ENCODE results near the gene GNA12. TPM values are rescaled to one million over a fixed set of nuclear protein-coding genes. Genes with fewer than 3 reads are reported as not detected.
A peak's percentile ranks its signal among the peaks of the same experiment; 100 is the strongest.

Gene GNA12
- total RNA-seq, 5 donors from 2014 or later (not counting 1 experiment from before 2014, with no cell fraction given) = 17.9 to 22.5 (median 22.1) TPM

- ChIA-PET CTCF (interaction anchor here (0.5 to 3.0 kb wide), 22 partner anchors 9 to 1533 kb away, joined by 3 to 29 read pairs (median 5); no protein-coding TSS in a partner anchor), POLR2A (interaction anchor here in 1 of 2 donors (0.5 kb wide), 1 partner anchor 323 kb away, joined by 3 read pairs; no protein-coding TSS in a partner anchor)
- no peaks in the 10 kb centered on the region for H3K36me3 Mint-ChIP-seq
- WGBS (ENCODE audit: insufficient coverage) = 13% methylated on average over 25 of the region's 35 CpGs
- peak overlapping the region in 1 of 2 donors; percentile 28 for H3K4me3 ChIP-seq (ENCODE audit: control insufficient read depth in 1 of 2, extremely low read depth in 1 of 2, low read length in 1 of 2)
- DNase-seq = peak; percentile 41 to 87 (median 69)
- peak; percentile 79 to 88 (median 86) for ATAC-seq (replicated peaks in 1 of 4)
- peaks cover 0 to 56% of the 10 kb centered on the region in 2 experiments for H3K27me3 ChIP-seq (replicated peaks in 1 of 2; ENCODE audit: control insufficient read depth in 2 of 2, extremely low read depth in 1 of 2, insufficient read depth in 2 of 2, low read length in 1 of 2)
- peaks cover 5 to 48% of the 10 kb centered on the region in 2 experiments for H3K4me1 ChIP-seq (ENCODE audit: control insufficient read depth in 1 of 2, extremely low read depth in 1 of 2, insufficient read depth in 2 of 2, low read length in 2 of 2)
- peaks cover 26 to 37% (median 33%) of the 10 kb centered on the region in 3 donors for H3K4me1 Mint-ChIP-seq
- H3K27me3 Mint-ChIP-seq = peaks cover 0 to 3% of the 10 kb centered on the region in 2 donors
- no peak overlapping the region for H3K27ac ChIP-seq (ENCODE audit: low read length)
- no peaks in the 10 kb centered on the region for H3K36me3 ChIP-seq (ENCODE audit: control insufficient read depth in 2 of 2, extremely low read depth in 1 of 2, insufficient read depth in 1 of 2, low read length in 1 of 2)
- H3K27ac Mint-ChIP-seq = peak overlapping the region; percentile 67 to 83
- no peaks in the 10 kb centered on the region for H3K9me3 Mint-ChIP-seq
- H3K4me3 Mint-ChIP-seq = peak overlapping the region; percentile 59 to 67 (median 62)
- H3K9me3 ChIP-seq = no peaks in the 10 kb centered on the region
These were observed 134.4 kb downstream of the GNA12 start for GRCh38 chr7:2709553-2710285.

- H3K9me3 ChIP-seq = no peaks in the 10 kb centered on the region
These were observed 135.4 kb downstream of the GNA12 start for GRCh38 chr7:2708547-2709310.

GRCh38 chr7:2708041-2708440, 136.1 kb downstream of the GNA12 start:
- Histone ChIP-seq H3K36me3 (ENCODE audit: control insufficient read depth in 2 of 2, extremely low read depth in 1 of 2, insufficient read depth in 1 of 2, low read length in 1 of 2) (no peaks in the 10 kb centered on the region), H3K27ac (ENCODE audit: low read length) (no peak overlapping the region), H3K4me3 (ENCODE audit: control insufficient read depth in 1 of 2, extremely low read depth in 1 of 2, low read length in 1 of 2) (no peak overlapping the region), H3K9me3 (no peaks in the 10 kb centered on the region), H3K4me1 (ENCODE audit: control insufficient read depth in 1 of 2, extremely low read depth in 1 of 2, insufficient read depth in 2 of 2, low read length in 2 of 2) (peaks cover 5 to 37% of the 10 kb centered on the region in 2 experiments), H3K27me3 (replicated peaks in 1 of 2; ENCODE audit: control insufficient read depth in 2 of 2, extremely low read depth in 1 of 2, insufficient read depth in 2 of 2, low read length in 1 of 2) (peaks cover 0 to 56% of the 10 kb centered on the region in 2 experiments)
- Mint-ChIP-seq H3K9me3 (no peaks in the 10 kb centered on the region), H3K27ac (no peak overlapping the region), H3K4me1 (peaks cover 21 to 23% (median 21%) of the 10 kb centered on the region in 3 donors), H3K27me3 (peaks cover 0 to 3% of the 10 kb centered on the region in 2 donors), H3K36me3 (no peaks in the 10 kb centered on the region), H3K4me3 (no peak overlapping the region)
- WGBS (ENCODE audit: insufficient coverage) = 94% methylated on average over 10 of the region's 10 CpGs
- ATAC-seq (replicated peaks in 1 of 4) (no peak), DNase-seq (no peak)
- CTCF ChIA-PET = interaction anchor here in 1 of 2 donors (1.0 kb wide), 1 partner anchor 257 kb away, joined by 3 read pairs; no protein-coding TSS in a partner anchor
- POLR2A ChIA-PET = no interaction called here

More at GRCh38 chr7:2708547-2709310, 135.4 kb downstream of the GNA12 start:
- Histone ChIP-seq H3K36me3 (ENCODE audit: control insufficient read depth in 2 of 2, extremely low read depth in 1 of 2, insufficient read depth in 1 of 2, low read length in 1 of 2) (no peaks in the 10 kb centered on the region), H3K4me1 (ENCODE audit: control insufficient read depth in 1 of 2, extremely low read depth in 1 of 2, insufficient read depth in 2 of 2, low read length in 2 of 2) (peaks cover 5 to 41% of the 10 kb centered on the region in 2 experiments), H3K4me3 (ENCODE audit: control insufficient read depth in 1 of 2, extremely low read depth in 1 of 2, low read length in 1 of 2) (no peak overlapping the region), H3K27me3 (replicated peaks in 1 of 2; ENCODE audit: control insufficient read depth in 2 of 2, extremely low read depth in 1 of 2, insufficient read depth in 2 of 2, low read length in 1 of 2) (peaks cover 0 to 56% of the 10 kb centered on the region in 2 experiments), H3K27ac (ENCODE audit: low read length) (no peak overlapping the region)
- WGBS (ENCODE audit: insufficient coverage) = 95% methylated on average over 12 of the region's 20 CpGs
- Mint-ChIP-seq H3K4me3 (no peak overlapping the region), H3K36me3 (no peaks in the 10 kb centered on the region), H3K27ac (no peak overlapping the region), H3K9me3 (no peaks in the 10 kb centered on the region), H3K4me1 (peaks cover 21 to 27% (median 24%) of the 10 kb centered on the region in 3 donors), H3K27me3 (peaks cover 0 to 3% of the 10 kb centered on the region in 2 donors)
- DNase-seq (no peak), ATAC-seq (replicated peaks in 1 of 4) (no peak)
- ChIA-PET CTCF (interaction anchor here (1.0 to 3.0 kb wide), 5 partner anchors 9 to 257 kb away, joined by 3 to 29 read pairs (median 9); no protein-coding TSS in a partner anchor), POLR2A (no interaction called here)

- Histone ChIP-seq H3K27me3 (replicated peaks in 1 of 2; ENCODE audit: control insufficient read depth in 2 of 2, extremely low read depth in 1 of 2, insufficient read depth in 2 of 2, low read length in 1 of 2) (peaks cover 0 to 50% of the 10 kb centered on the region in 2 experiments), H3K4me3 (ENCODE audit: control insufficient read depth in 1 of 2, extremely low read depth in 1 of 2, low read length in 1 of 2) (no peak overlapping the region), H3K36me3 (ENCODE audit: control insufficient read depth in 2 of 2, extremely low read depth in 1 of 2, insufficient read depth in 1 of 2, low read length in 1 of 2) (no peaks in the 10 kb centered on the region), H3K27ac (ENCODE audit: low read length) (no peak overlapping the region), H3K4me1 (ENCODE audit: control insufficient read depth in 1 of 2, extremely low read depth in 1 of 2, insufficient read depth in 2 of 2, low read length in 2 of 2) (peaks cover 5 to 37% of the 10 kb centered on the region in 2 experiments), H3K9me3 (no peaks in the 10 kb centered on the region)
- Mint-ChIP-seq H3K36me3 (no peaks in the 10 kb centered on the region), H3K27ac (no peak overlapping the region), H3K9me3 (no peaks in the 10 kb centered on the region), H3K4me1 (peaks cover 21 to 23% (median 21%) of the 10 kb centered on the region in 3 donors), H3K4me3 (no peak overlapping the region), H3K27me3 (peaks cover 0 to 3% of the 10 kb centered on the region in 2 donors)
- ChIA-PET CTCF (no interaction called here), POLR2A (no interaction called here)
- DNase-seq = no peak
- 94% methylated on average over 5 of the region's 8 CpGs for WGBS (ENCODE audit: insufficient coverage)
- ATAC-seq (replicated peaks in 1 of 4) = no peak
These were observed 136.6 kb downstream of the GNA12 start for GRCh38 chr7:2707481-2707880.

- ATAC-seq (replicated peaks in 1 of 4) (no peak), DNase-seq (no peak)
- Histone ChIP-seq H3K36me3 (ENCODE audit: control insufficient read depth in 2 of 2, extremely low read depth in 1 of 2, insufficient read depth in 1 of 2, low read length in 1 of 2) (no peaks in the 10 kb centered on the region), H3K4me3 (ENCODE audit: control insufficient read depth in 1 of 2, extremely low read depth in 1 of 2, low read length in 1 of 2) (no peak overlapping the region), H3K27me3 (replicated peaks in 1 of 2; ENCODE audit: control insufficient read depth in 2 of 2, extremely low read depth in 1 of 2, insufficient read depth in 2 of 2, low read length in 1 of 2) (peaks cover 0 to 43% of the 10 kb centered on the region in 2 experiments), H3K27ac (ENCODE audit: low read length) (no peak overlapping the region), H3K4me1 (ENCODE audit: control insufficient read depth in 1 of 2, extremely low read depth in 1 of 2, insufficient read depth in 2 of 2, low read length in 2 of 2) (peaks cover 5 to 32% of the 10 kb centered on the region in 2 experiments), H3K9me3 (no peaks in the 10 kb centered on the region)
- H3K27me3 Mint-ChIP-seq = peaks cover 0 to 3% of the 10 kb centered on the region in 2 donors
- peaks cover 21 to 27% (median 26%) of the 10 kb centered on the region in 3 donors for H3K4me1 Mint-ChIP-seq
- ChIA-PET CTCF (no interaction called here), POLR2A (no interaction called here)
- no peak overlapping the region for H3K4me3 Mint-ChIP-seq
- no peak overlapping the region for H3K27ac Mint-ChIP-seq
- WGBS (ENCODE audit: insufficient coverage) = no CpG with 5 or more reads among the region's 6 CpGs
- H3K36me3 Mint-ChIP-seq = no peaks in the 10 kb centered on the region
- no peaks in the 10 kb centered on the region for H3K9me3 Mint-ChIP-seq
These were observed 137.4 kb downstream of the GNA12 start for GRCh38 chr7:2706685-2707126.
